ENCODE data around the gene ZNF536. TPM values are rescaled to one million over a fixed set of nuclear protein-coding genes. Genes with fewer than 3 reads are reported as not detected.

The ZNF536 gene
- polyA plus RNA-seq, 1 of the 3 experiments (the other 2 are of a cell fraction): 0.41 TPM

DNA sequence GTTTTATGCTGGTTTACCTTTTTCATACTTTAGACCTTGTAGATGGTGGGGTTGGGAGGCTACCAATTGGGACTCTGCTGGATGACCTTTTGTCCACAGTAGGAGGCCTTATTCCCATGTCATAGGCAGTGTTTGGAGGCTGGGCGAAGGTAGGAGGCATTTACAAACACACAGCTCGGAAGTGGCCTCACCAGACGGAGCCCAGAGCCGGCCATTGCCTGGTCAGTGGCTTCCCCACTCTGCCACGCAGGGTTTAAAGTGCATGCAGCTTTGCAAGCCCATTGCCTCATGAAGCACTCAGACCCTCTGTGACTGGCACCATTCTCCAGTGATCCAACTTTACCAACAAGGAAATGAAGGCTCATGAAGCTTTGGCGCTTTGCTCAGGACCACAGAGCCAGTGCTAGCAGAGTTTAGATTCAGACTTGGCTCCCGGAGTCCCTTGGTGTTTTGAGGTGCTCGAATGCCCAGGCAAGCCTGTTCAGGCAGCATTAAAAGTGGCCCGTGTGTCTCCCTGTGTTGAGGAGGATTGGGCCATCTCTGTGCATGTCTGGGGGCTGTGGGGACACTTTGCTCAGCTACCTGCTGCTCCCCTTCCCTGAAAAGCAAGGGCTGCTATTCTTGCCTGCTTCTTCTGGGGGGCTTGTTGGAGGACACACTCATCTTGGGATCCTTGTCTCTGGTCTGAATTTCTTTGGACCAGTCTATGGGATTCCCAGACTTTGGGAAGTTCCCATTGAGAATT, 148.7 kb downstream of the ZNF536 start (continued):
- TF ChIP-seq PBX3 (IDR thresholded peaks at IDR 0.05) (no peak), GATA2 (CRISPR knock-in tag; IDR thresholded peaks at IDR 0.05) (no peak), RCOR1 (IDR thresholded peaks at IDR 0.05; ENCODE audit: low read length) (no peak), MXI1 (IDR thresholded peaks at IDR 0.05; ENCODE audit: low read depth, low read length) (no peak), POLR2AphosphoS5 (IDR thresholded peaks at IDR 0.05; ENCODE audit: low read depth, low read length) (no peak)

DNA sequence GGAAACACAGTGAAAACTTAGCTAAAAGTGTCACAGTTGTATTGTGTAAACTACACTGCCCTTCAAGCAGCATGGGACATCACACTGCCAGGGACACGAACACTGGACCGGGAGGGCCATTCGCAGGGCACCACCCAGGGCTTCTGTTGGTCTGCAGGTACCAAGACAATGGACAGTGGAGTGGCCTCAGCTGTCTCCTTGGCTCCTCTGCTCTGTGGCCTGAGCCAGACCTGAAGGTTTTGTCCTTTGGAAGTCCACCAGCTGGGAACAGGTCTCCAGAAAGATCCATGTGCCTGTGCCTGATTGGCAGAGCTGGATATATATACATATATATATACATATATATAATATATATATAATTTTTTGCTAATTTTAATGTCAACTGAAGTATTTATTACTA, 149.8 kb downstream of the ZNF536 start:
- Histone ChIP-seq H3K27me3 (ENCODE audit: insufficient read depth) (no peaks in the 10 kb centered on the region), H4K20me1 (ENCODE audit: insufficient read depth) (no peaks in the 10 kb centered on the region), H3K9me2 (no peaks in the 10 kb centered on the region), H3K79me2 (ENCODE audit: insufficient read depth) (no peaks in the 10 kb centered on the region), H3K36me3 (replicated peaks in 1 of 2; ENCODE audit: control insufficient read depth in 1 of 2, insufficient read depth in 2 of 2, low read length in 1 of 2) (no peaks in the 10 kb centered on the region), H2AFZ (ENCODE audit: low read depth) (no peak overlapping the region), H3K4me2 (no peak overlapping the region), H3K4me1 (ENCODE audit: control insufficient read depth in 1 of 2, insufficient read depth in 2 of 2, low read depth in 1 of 2, low read length in 1 of 2) (peaks cover 0 to 10% of the 10 kb centered on the region in 2 experiments; a peak in 1 of 4 replicates), H3F3A (replicated peaks; ENCODE audit: insufficient read depth) (no peaks in the 10 kb centered on the region), H3K27ac (ENCODE audit: low read depth in 2 of 2, low read length in 1 of 2) (no peak overlapping the region), H3K4me3 (ENCODE audit: low read depth in 2 of 2, low read length in 1 of 2) (no peak overlapping the region), H3K9ac (no peak overlapping the region), H3K9me3 (no peaks in the 10 kb centered on the region)
- CTCF ChIA-PET: interaction anchor here (1.8 kb wide), 1 partner anchor 8 kb away, joined by 5 read pairs; no protein-coding TSS in a partner anchor
- no CpG with 5 or more reads among the region's 3 CpGs for WGBS (ENCODE audit: low lambda C conversion rate)
- DNase-seq: no peak
- TF ChIP-seq CTCF (IDR thresholded peaks at IDR 0.05) (no peak), ELF1 (IDR thresholded peaks at IDR 0.05) (no peak), RXRA (IDR thresholded peaks at IDR 0.05; ENCODE audit: borderline replicate concordance, low read depth) (no peak), TEAD4 (IDR thresholded peaks at IDR 0.05; ENCODE audit: borderline replicate concordance, insufficient read depth) (no peak), FOXJ3 (CRISPR knock-in tag; IDR thresholded peaks at IDR 0.05) (no peak), MXI1 (IDR thresholded peaks at IDR 0.05; ENCODE audit: low read depth, low read length) (no peak), RAD21 (IDR thresholded peaks at IDR 0.05; ENCODE audit: low read length) (no peak), USF1 (IDR thresholded peaks at IDR 0.05; ENCODE audit: borderline replicate concordance, low read depth) (no peak), FOXM1 (IDR thresholded peaks at IDR 0.05; ENCODE audit: low read depth) (no peak)
- POLR2A ChIA-PET: no interaction called here
